ENCODE measurements around the gene SLC39A9.

The SLC39A9 gene

DNA sequence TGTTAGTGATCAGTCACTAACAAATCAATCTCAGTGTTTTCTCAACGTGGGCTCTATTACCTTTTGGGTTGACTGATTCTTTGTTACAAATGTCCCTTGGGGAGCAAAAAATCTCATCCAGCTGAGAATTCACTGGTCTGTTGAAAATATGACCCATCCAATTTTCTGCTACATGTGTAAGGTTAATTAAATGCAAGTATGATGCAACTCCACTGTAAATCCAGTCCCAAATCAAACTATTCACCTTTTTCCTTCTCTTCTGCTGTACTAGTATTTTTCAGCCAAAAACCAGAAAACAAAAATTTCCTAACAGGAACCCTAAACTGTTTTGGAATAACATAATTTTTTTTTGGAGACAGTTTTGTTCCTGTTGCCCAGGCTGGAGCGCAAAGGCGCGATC is 2.6 kb upstream of the SLC39A9 start:
- H3K9me3 ChIP-seq (replicated peaks in 1 of 2; ENCODE audit: control insufficient read depth in 2 of 2, insufficient read depth in 1 of 2, low read depth in 1 of 2, low read length in 2 of 2): peaks cover 0 to 2% of the 10 kb centered on the region in 2 donors
- H2BK120ac ChIP-seq (ENCODE audit: low read depth, low read length): no peak overlapping the region
- WGBS, 2 donors (ENCODE audit: extremely low coverage in 2 of 2, insufficient read length in 2 of 2, insufficient replicate concordance in 1 of 2): no CpG with 5 or more reads among the region's 4 CpGs
- H3K79me1 ChIP-seq (ENCODE audit: low read depth, low read length): peaks cover 9% of the 10 kb centered on the region
- no peak overlapping the region for H3K23ac ChIP-seq (ENCODE audit: low read depth, low read length, poor library complexity)
- no peak overlapping the region for H3K14ac ChIP-seq (ENCODE audit: low read length)
- H2AK5ac ChIP-seq (ENCODE audit: low read depth, low read length): no peak overlapping the region
- no peak overlapping the region for H3K27ac ChIP-seq (replicated peaks; ENCODE audit: low read length)
- H3K27me3 ChIP-seq (ENCODE audit: control insufficient read depth in 3 of 3, insufficient read depth in 3 of 3, low read depth in 1 of 3, low read length in 3 of 3): no peaks in the 10 kb centered on the region
- no peak overlapping the region for H2BK5ac ChIP-seq (ENCODE audit: low read length)
- no peak overlapping the region for H3K18ac ChIP-seq (ENCODE audit: low read length)
- H3K36me3 ChIP-seq (replicated peaks in 1 of 2; ENCODE audit: control insufficient read depth in 2 of 2, insufficient read depth in 2 of 2, low read length in 2 of 2): peaks cover 29 to 64% of the 10 kb centered on the region in 2 donors
- no peak overlapping the region for H2AFZ ChIP-seq (ENCODE audit: low read length)
- no peak overlapping the region for H3K4me2 ChIP-seq (ENCODE audit: insufficient read depth, low read length, poor library complexity, severe bottlenecking)
- no peak overlapping the region for H3K4ac ChIP-seq (ENCODE audit: low read length)
- no peak overlapping the region for H3K9ac ChIP-seq (ENCODE audit: low read depth, low read length, poor library complexity)
- no peak overlapping the region for H2BK12ac ChIP-seq (ENCODE audit: low read length)
- peaks cover 4 to 10% of the 10 kb centered on the region in 2 donors for H3K4me1 ChIP-seq (ENCODE audit: control insufficient read depth in 2 of 2, insufficient read depth in 1 of 2, low read depth in 1 of 2, low read length in 2 of 2)
- no peak overlapping the region for H4K8ac ChIP-seq (ENCODE audit: low read depth, low read length)
- H2BK15ac ChIP-seq (ENCODE audit: low read length): no peak overlapping the region
- no peak for DNase-seq (ENCODE audit: low spot score)
- no peak overlapping the region for H4K91ac ChIP-seq (ENCODE audit: low read depth, low read length, poor library complexity)
- H3K4me3 ChIP-seq (ENCODE audit: low read length in 2 of 2): no peak overlapping the region

DNA sequence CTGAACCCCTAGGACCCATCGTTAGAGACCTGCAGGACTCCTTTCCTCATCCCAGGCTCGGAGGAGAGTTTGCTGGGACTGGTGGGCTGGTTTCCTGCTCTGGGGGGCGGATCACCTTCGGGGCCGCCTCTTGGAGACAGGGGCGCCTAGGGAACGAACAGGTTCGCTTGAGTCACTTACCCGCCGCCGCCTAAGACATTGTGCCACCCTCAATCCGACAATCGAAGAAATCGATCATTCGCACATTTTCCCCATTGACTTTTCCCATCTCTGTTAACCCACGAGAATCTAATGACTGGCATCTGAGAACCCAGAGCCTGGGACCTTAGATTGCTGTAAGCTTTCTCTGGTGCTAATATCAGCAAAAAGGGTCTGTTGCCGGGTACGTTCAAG is 322 bp downstream of the SLC39A9 start:
- Histone ChIP-seq H3K4ac (ENCODE audit: low read length) (no peak overlapping the region), H3K4me1 (ENCODE audit: control insufficient read depth in 2 of 2, insufficient read depth in 1 of 2, low read depth in 1 of 2, low read length in 2 of 2) (peaks cover 7 to 10% of the 10 kb centered on the region in 2 donors), H3K4me2 (ENCODE audit: insufficient read depth, low read length, poor library complexity, severe bottlenecking) (peak overlapping the region; percentile 81), H4K91ac (ENCODE audit: low read depth, low read length, poor library complexity) (no peak overlapping the region), H3K18ac (ENCODE audit: low read length) (peak overlapping the region; percentile 74), H3K36me3 (replicated peaks in 1 of 2; ENCODE audit: control insufficient read depth in 2 of 2, insufficient read depth in 2 of 2, low read length in 2 of 2) (peaks cover 15 to 38% of the 10 kb centered on the region in 2 donors), H3K79me1 (ENCODE audit: low read depth, low read length) (peaks cover 9% of the 10 kb centered on the region), H2BK12ac (ENCODE audit: low read length) (no peak overlapping the region), H3K4me3 (ENCODE audit: low read length in 2 of 2) (peak overlapping the region; percentile 76 to 99), H3K27me3 (ENCODE audit: control insufficient read depth in 3 of 3, insufficient read depth in 3 of 3, low read depth in 1 of 3, low read length in 3 of 3) (no peaks in the 10 kb centered on the region), H2AFZ (ENCODE audit: low read length) (peak overlapping the region; percentile 86), H3K27ac (replicated peaks; ENCODE audit: low read length) (no peak overlapping the region), H3K9me3 (replicated peaks in 1 of 2; ENCODE audit: control insufficient read depth in 2 of 2, insufficient read depth in 1 of 2, low read depth in 1 of 2, low read length in 2 of 2) (peaks cover 0 to 3% of the 10 kb centered on the region in 2 donors), H2BK120ac (ENCODE audit: low read depth, low read length) (peak overlapping the region; percentile 66), H3K23ac (ENCODE audit: low read depth, low read length, poor library complexity) (no peak overlapping the region), H3K9ac (ENCODE audit: low read depth, low read length, poor library complexity) (peak overlapping the region; percentile 68), H4K8ac (ENCODE audit: low read depth, low read length) (no peak overlapping the region), H2BK15ac (ENCODE audit: low read length) (no peak overlapping the region), H2BK5ac (ENCODE audit: low read length) (no peak overlapping the region), H2AK5ac (ENCODE audit: low read depth, low read length) (peak overlapping the region; percentile 11), H3K14ac (ENCODE audit: low read length) (no peak overlapping the region)
- WGBS, 2 donors (ENCODE audit: extremely low coverage in 2 of 2, insufficient read length in 2 of 2, insufficient replicate concordance in 1 of 2): no CpG with 5 or more reads among the region's 18 CpGs
- no peak for DNase-seq (ENCODE audit: low spot score)

DNA sequence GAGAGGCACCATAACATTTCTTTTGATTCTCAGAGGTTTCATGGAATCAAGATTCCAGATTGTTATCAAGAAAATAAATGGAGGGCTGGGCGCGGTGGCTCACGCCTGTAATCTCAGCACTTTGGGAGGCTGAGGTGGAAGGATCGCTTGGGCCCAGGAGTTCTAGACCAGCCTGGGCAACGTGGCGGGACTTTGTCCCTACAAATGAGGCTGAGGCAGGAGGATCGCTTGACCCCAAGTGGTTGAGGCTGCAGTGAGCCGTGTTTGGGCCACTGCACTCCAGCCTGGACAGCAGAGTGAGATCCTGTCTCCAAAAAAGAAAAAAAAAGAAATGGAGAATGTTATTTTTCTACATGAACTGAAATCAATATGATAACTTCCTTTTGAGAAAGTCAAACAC is 1.3 kb downstream of the SLC39A9 start:
- Histone ChIP-seq H3K23ac (ENCODE audit: low read depth, low read length, poor library complexity) (no peak overlapping the region), H3K4me1 (ENCODE audit: control insufficient read depth in 2 of 2, insufficient read depth in 1 of 2, low read depth in 1 of 2, low read length in 2 of 2) (peaks cover 7 to 10% of the 10 kb centered on the region in 2 donors), H2AFZ (ENCODE audit: low read length) (no peak overlapping the region), H2BK12ac (ENCODE audit: low read length) (no peak overlapping the region), H2BK120ac (ENCODE audit: low read depth, low read length) (no peak overlapping the region), H3K36me3 (replicated peaks in 1 of 2; ENCODE audit: control insufficient read depth in 2 of 2, insufficient read depth in 2 of 2, low read length in 2 of 2) (peaks cover 13 to 36% of the 10 kb centered on the region in 2 donors), H3K79me1 (ENCODE audit: low read depth, low read length) (peaks cover 9% of the 10 kb centered on the region), H2AK5ac (ENCODE audit: low read depth, low read length) (no peak overlapping the region), H3K9ac (ENCODE audit: low read depth, low read length, poor library complexity) (no peak overlapping the region), H4K8ac (ENCODE audit: low read depth, low read length) (peak overlapping the region; percentile 58), H3K14ac (ENCODE audit: low read length) (no peak overlapping the region), H3K4me3 (ENCODE audit: low read length in 2 of 2) (peak overlapping the region in 1 of 2 donors; percentile 76), H3K27ac (replicated peaks; ENCODE audit: low read length) (no peak overlapping the region), H3K27me3 (ENCODE audit: control insufficient read depth in 3 of 3, insufficient read depth in 3 of 3, low read depth in 1 of 3, low read length in 3 of 3) (no peaks in the 10 kb centered on the region), H2BK15ac (ENCODE audit: low read length) (no peak overlapping the region), H3K18ac (ENCODE audit: low read length) (no peak overlapping the region), H3K4ac (ENCODE audit: low read length) (no peak overlapping the region), H3K4me2 (ENCODE audit: insufficient read depth, low read length, poor library complexity, severe bottlenecking) (no peak overlapping the region), H3K9me3 (replicated peaks in 1 of 2; ENCODE audit: control insufficient read depth in 2 of 2, insufficient read depth in 1 of 2, low read depth in 1 of 2, low read length in 2 of 2) (peaks cover 0 to 11% of the 10 kb centered on the region in 2 donors), H4K91ac (ENCODE audit: low read depth, low read length, poor library complexity) (no peak overlapping the region), H2BK5ac (ENCODE audit: low read length) (no peak overlapping the region)
- WGBS, 2 donors (ENCODE audit: extremely low coverage in 2 of 2, insufficient read length in 2 of 2, insufficient replicate concordance in 1 of 2): no CpG with 5 or more reads among the region's 8 CpGs
- no peak for DNase-seq (ENCODE audit: low spot score)

GRCh38 chr14:69400154-69400553 is 1.7 kb downstream of the SLC39A9 start:
- Histone ChIP-seq H3K4ac (ENCODE audit: low read length) (no peak overlapping the region), H4K8ac (ENCODE audit: low read depth, low read length) (no peak overlapping the region), H3K4me3 (ENCODE audit: low read length in 2 of 2) (peak overlapping the region in 1 of 2 donors; percentile 76), H2AK5ac (ENCODE audit: low read depth, low read length) (no peak overlapping the region), H2BK15ac (ENCODE audit: low read length) (no peak overlapping the region), H3K18ac (ENCODE audit: low read length) (no peak overlapping the region), H3K9me3 (replicated peaks in 1 of 2; ENCODE audit: control insufficient read depth in 2 of 2, insufficient read depth in 1 of 2, low read depth in 1 of 2, low read length in 2 of 2) (peaks cover 0 to 15% of the 10 kb centered on the region in 2 donors), H2BK5ac (ENCODE audit: low read length) (no peak overlapping the region), H3K9ac (ENCODE audit: low read depth, low read length, poor library complexity) (no peak overlapping the region), H2BK12ac (ENCODE audit: low read length) (no peak overlapping the region), H3K36me3 (replicated peaks in 1 of 2; ENCODE audit: control insufficient read depth in 2 of 2, insufficient read depth in 2 of 2, low read length in 2 of 2) (peaks cover 9 to 36% of the 10 kb centered on the region in 2 donors), H3K4me2 (ENCODE audit: insufficient read depth, low read length, poor library complexity, severe bottlenecking) (no peak overlapping the region), H4K91ac (ENCODE audit: low read depth, low read length, poor library complexity) (no peak overlapping the region), H3K27ac (replicated peaks; ENCODE audit: low read length) (no peak overlapping the region), H2AFZ (ENCODE audit: low read length) (no peak overlapping the region), H3K27me3 (ENCODE audit: control insufficient read depth in 3 of 3, insufficient read depth in 3 of 3, low read depth in 1 of 3, low read length in 3 of 3) (no peaks in the 10 kb centered on the region), H3K4me1 (ENCODE audit: control insufficient read depth in 2 of 2, insufficient read depth in 1 of 2, low read depth in 1 of 2, low read length in 2 of 2) (peaks cover 7 to 10% of the 10 kb centered on the region in 2 donors), H3K14ac (ENCODE audit: low read length) (no peak overlapping the region), H3K79me1 (ENCODE audit: low read depth, low read length) (peaks cover 9% of the 10 kb centered on the region), H2BK120ac (ENCODE audit: low read depth, low read length) (no peak overlapping the region), H3K23ac (ENCODE audit: low read depth, low read length, poor library complexity) (no peak overlapping the region)
- no CpG with 5 or more reads among the region's 6 CpGs for WGBS, 2 donors (ENCODE audit: extremely low coverage in 2 of 2, insufficient read length in 2 of 2, insufficient replicate concordance in 1 of 2)
- no peak for DNase-seq (ENCODE audit: low spot score)

Measured in neuronal stem cell (in vitro differentiated cells).